ENCODE data around the gene ZFP1. TPM values are rescaled to one million over a fixed set of nuclear protein-coding genes. Genes with fewer than 3 reads are reported as not detected.

Gene ZFP1
- total RNA-seq, 2 donors from 2014 or later: 9.1 to 10.2 TPM

- intact Hi-C loops (cut with DNase I): no loop called here
- no peak for DNase-seq (ENCODE audit: low spot score)
These were observed 17.2 kb upstream of the ZFP1 start for GRCh38 chr16:75131081-75131480.

- intact Hi-C loops (cut with DNase I): no loop called here
- no peak for DNase-seq (ENCODE audit: low spot score)
These were observed 10.1 kb upstream of the ZFP1 start for GRCh38 chr16:75138233-75138632.

GRCh38 chr16:75138636-75139035 lies 9.7 kb upstream of the ZFP1 start:
- DNase-seq (ENCODE audit: low spot score): no peak
- intact Hi-C loops (cut with DNase I): no loop called here

GRCh38 chr16:75139498-75139897 lies 8.8 kb upstream of the ZFP1 start:
- intact Hi-C loops (cut with DNase I): no loop called here
- no peak for DNase-seq (ENCODE audit: low spot score)

GRCh38 chr16:75143941-75144340 lies 4.4 kb upstream of the ZFP1 start:
- no peak for DNase-seq (ENCODE audit: low spot score)
- intact Hi-C loops (cut with DNase I): no loop called here

GRCh38 chr16:75147968-75148310 lies 385 bp upstream of the ZFP1 start:
- DNase-seq (ENCODE audit: low spot score): no peak
- intact Hi-C loops (cut with DNase I): no loop called here

GRCh38 chr16:75151798-75152197 lies 3.5 kb downstream of the ZFP1 start:
- intact Hi-C loops (cut with DNase I): no loop called here
- DNase-seq (ENCODE audit: low spot score): no peak

- intact Hi-C loops (cut with DNase I): no loop called here
- no peak for DNase-seq (ENCODE audit: low spot score)
These were observed 4.3 kb downstream of the ZFP1 start for GRCh38 chr16:75152635-75153034.

- DNase-seq (ENCODE audit: low spot score): no peak
These were observed 12.1 kb downstream of the ZFP1 start for GRCh38 chr16:75160386-75160785.

GRCh38 chr16:75169899-75170405 lies 21.6 kb downstream of the ZFP1 start:
- DNase-seq (ENCODE audit: low spot score): no peak
- intact Hi-C loops (cut with DNase I): no loop called here

More at GRCh38 chr16:75160386-75160785, 12.1 kb downstream of the ZFP1 start:
- intact Hi-C loops (cut with DNase I): no loop called here

- intact Hi-C loops (cut with DNase I): no loop called here
- no peak for DNase-seq (ENCODE audit: low spot score)
These were observed 24.3 kb downstream of the ZFP1 start for GRCh38 chr16:75172578-75172977.

GRCh38 chr16:75175074-75175473 lies 26.8 kb downstream of the ZFP1 start:
- no peak for DNase-seq (ENCODE audit: low spot score)
- intact Hi-C loops (cut with DNase I): no loop called here

GRCh38 chr16:75176926-75177325 lies 28.6 kb downstream of the ZFP1 start:
- DNase-seq (ENCODE audit: low spot score): no peak
- intact Hi-C loops (cut with DNase I): no loop called here

- intact Hi-C loops (cut with DNase I): no loop called here
- no peak for DNase-seq (ENCODE audit: low spot score)
These were observed 30.9 kb downstream of the ZFP1 start for GRCh38 chr16:75179208-75179607.

- intact Hi-C loops (cut with DNase I): no loop called here
These were observed 33.3 kb downstream of the ZFP1 start for GRCh38 chr16:75181630-75182029.

GRCh38 chr16:75188832-75189477 lies 40.6 kb downstream of the ZFP1 start:
- intact Hi-C loops (cut with DNase I): no loop called here
- peak; percentile 69 for DNase-seq (ENCODE audit: low spot score)

More at GRCh38 chr16:75181630-75182029, 33.3 kb downstream of the ZFP1 start:
- no peak for DNase-seq (ENCODE audit: low spot score)

- DNase-seq (ENCODE audit: low spot score): peak; percentile 61
- intact Hi-C loops (cut with DNase I): no loop called here
These were observed 41.4 kb downstream of the ZFP1 start for GRCh38 chr16:75189638-75190245.

GRCh38 chr16:75192606-75193264 lies 44.4 kb downstream of the ZFP1 start:
- peak; percentile 38 for DNase-seq (ENCODE audit: low spot score)
- intact Hi-C loops (cut with DNase I): no loop called here

- no peak for DNase-seq (ENCODE audit: low spot score)
- intact Hi-C loops (cut with DNase I): no loop called here
These were observed 44.9 kb downstream of the ZFP1 start for GRCh38 chr16:75193265-75193650.

GRCh38 chr16:75193730-75194444 lies 45.6 kb downstream of the ZFP1 start:
- peak; percentile 69 for DNase-seq (ENCODE audit: low spot score)
- intact Hi-C loops (cut with DNase I): no loop called here

All from posterior vena cava (tissue), 2 donors.